GM12864 (cell line): ENCODE results near the gene CD68.
"Not testable (repeated sequence)": the region's sequence is repeated elsewhere in the genome, so short reads cannot be mapped to it uniquely, and the experiment has no call there.

Experiments used
- DNase-seq: peaks from one replicate; pipeline ENCODE4 v3.0.0-alpha.2; 2011; ENCODE audit warnings: low read depth
- H3K4me3 ChIP-seq: 2 replicates; pipeline ENCODE4 v1.5.1; 2011; ENCODE audit warnings: mild to moderate bottlenecking, low read depth, low read length, control low read depth
- TF ChIP-seq, protein P1 (sequence below): IDR thresholded peaks from 2 replicates; pipeline ENCODE4 v1.5.1; 2011; ENCODE audit warnings: low read depth, mild to moderate bottlenecking, moderate library complexity, low read length, control low read depth, inconsistent platforms; ENCODE audit errors: missing control alignments

CD68 gene

DNA sequence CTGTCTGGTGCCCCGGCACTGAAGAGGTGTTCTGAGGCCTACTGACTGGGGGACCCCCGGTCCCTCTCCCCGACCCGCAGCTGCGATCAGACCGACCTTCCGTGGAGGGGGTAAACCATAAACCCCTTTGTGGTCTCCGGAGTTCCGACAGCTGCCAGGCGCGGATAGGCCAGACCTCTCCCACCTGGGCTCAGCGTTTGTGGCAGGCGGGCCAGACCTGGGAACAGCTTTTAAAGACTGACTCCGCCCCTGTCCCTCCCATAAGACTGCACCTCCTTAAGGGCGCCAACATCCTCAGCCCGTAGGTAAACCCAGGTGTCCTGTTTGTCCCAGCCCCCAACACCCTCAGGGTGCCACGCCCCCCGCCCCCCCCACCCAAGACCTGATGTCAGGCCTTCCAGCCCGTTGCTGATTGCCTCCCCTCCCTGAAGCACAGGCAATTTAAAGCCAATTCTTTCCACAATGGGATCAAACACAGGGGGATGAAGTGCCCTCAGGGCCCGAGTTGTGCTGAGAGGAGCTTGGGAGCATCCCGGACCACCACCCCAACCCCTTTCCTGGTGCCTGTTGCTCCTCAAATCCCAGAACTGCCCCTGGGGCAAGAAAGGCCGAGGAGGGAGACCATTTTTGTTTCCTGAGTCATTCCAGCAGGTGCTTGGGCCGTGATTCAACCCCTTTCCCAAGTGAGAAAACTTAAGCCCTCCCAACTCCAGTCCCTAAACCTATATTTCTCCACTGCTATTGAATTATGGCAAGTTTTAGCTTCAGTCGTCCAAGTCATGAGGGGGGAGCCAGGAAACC is 10.7 kb downstream of the CD68 start, which contains the start of gene SOX15:
TSS of gene SOX15 (minus strand) at position 204 of the 801 bp plus-strand sequence. CDS start 418 bp downstream, outside the sequence.
- TF ChIP-seq, protein P1, sequence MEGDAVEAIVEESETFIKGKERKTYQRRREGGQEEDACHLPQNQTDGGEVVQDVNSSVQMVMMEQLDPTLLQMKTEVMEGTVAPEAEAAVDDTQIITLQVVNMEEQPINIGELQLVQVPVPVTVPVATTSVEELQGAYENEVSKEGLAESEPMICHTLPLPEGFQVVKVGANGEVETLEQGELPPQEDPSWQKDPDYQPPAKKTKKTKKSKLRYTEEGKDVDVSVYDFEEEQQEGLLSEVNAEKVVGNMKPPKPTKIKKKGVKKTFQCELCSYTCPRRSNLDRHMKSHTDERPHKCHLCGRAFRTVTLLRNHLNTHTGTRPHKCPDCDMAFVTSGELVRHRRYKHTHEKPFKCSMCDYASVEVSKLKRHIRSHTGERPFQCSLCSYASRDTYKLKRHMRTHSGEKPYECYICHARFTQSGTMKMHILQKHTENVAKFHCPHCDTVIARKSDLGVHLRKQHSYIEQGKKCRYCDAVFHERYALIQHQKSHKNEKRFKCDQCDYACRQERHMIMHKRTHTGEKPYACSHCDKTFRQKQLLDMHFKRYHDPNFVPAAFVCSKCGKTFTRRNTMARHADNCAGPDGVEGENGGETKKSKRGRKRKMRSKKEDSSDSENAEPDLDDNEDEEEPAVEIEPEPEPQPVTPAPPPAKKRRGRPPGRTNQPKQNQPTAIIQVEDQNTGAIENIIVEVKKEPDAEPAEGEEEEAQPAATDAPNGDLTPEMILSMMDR = no peak
- no peak within 1 kb of the TSS for H3K4me3 ChIP-seq
- DNase-seq = no peak

- DNase-seq = no peak
- TF ChIP-seq, protein P1 = no peak
- no peak overlapping the region for H3K4me3 ChIP-seq
Observed at GRCh38 chr17:7590743-7591142, 11.3 kb downstream of the CD68 start.

DNA sequence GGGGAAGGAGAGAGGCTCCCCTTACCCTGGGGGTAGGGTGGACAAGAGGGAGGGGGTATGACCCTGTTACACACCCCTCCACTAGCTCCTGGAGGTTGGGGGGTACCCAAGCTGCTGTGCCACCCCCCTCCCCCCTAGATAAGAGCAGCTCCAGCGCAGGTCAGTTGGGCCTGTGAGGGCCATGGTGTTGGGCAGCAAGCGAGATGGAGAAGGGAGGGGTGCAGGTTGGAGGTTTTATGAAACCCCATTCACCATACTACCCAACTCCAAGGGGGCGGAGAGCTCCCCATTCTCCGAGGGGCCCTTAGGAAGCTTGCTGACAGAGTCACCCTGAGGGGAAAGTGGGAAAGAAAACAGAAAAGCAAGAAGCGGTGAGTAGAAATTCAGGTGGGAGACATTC is 12.2 kb downstream of the CD68 start:
- TF ChIP-seq, protein P1 = no peak
- H3K4me3 ChIP-seq = no peak overlapping the region
- DNase-seq = no peak

- no peak for DNase-seq
- TF ChIP-seq, protein P1 = no peak
- no peak overlapping the region for H3K4me3 ChIP-seq
Observed at GRCh38 chr17:7592422-7593021, 13.1 kb downstream of the CD68 start.

DNA sequence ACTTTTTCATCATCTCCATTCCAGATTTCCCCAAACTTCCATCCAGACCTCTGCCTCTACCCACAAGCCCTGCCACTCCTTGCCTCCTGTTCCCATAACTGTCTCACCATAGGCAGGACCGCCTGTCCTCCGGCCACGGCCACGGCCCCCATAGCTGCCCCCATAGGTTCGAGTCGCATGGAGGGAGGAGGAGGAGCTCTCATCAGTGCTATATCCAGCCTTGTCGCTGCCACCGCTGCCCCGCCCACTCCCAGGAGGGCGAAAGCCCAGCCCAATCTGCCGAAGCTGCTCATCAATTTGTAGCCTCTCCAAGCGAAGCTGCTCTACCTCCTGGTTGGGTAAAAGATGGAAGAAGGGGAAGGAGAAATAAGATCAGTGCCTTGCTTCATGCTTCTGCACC is 13.9 kb downstream of the CD68 start:
- no peak overlapping the region for H3K4me3 ChIP-seq
- no peak for DNase-seq
- TF ChIP-seq, protein P1 = no peak

- not testable (repeated sequence) for H3K4me3 ChIP-seq, DNase-seq
Observed at GRCh38 chr17:7597561-7597960, 18.1 kb downstream of the CD68 start.

DNA sequence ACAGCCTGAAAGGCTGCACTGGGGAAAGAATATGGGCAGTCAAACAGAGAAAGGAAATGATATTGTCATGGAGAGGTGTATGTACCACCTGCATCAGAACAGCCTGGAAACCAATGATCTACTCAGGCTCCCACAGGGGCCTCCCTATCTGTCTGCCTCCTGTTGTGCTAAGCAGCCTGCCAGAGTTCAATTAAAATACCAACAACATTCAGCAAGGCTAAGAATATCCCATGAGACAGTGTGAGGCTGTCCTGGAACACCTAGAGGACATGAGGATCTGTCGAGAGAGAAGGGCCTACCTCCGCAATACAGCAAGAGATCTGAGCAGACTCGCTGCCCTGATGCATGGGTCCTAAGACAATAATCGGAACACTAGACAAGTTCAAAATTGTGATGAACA is 26.8 kb downstream of the CD68 start:
- DNase-seq = no peak
- no peak overlapping the region for H3K4me3 ChIP-seq
- TF ChIP-seq, protein P1 = no peak
